HepG2 (cell line): ENCODE results near the gene CARHSP1. TPM values are rescaled to one million over a fixed set of nuclear protein-coding genes. Genes with fewer than 3 reads are reported as not detected.

Experiments used
- AKAP8 ChIP-seq: sonication (generic); formaldehyde crosslinking; IDR thresholded peaks from 2 replicates; pipeline ENCODE4 v1.5.1; 2020; ENCODE audit warnings: mild to moderate bottlenecking, missing genetic modification reagents
- BORCS8-MEF2B ChIP-seq: sonication (generic); formaldehyde crosslinking; IDR thresholded peaks from 2 replicates; pipeline ENCODE4 v1.8.0; 2022; ENCODE audit warnings: mild to moderate bottlenecking, missing genetic modification reagents
- CBFB ChIP-seq: sonication (generic); formaldehyde crosslinking; IDR thresholded peaks from 2 replicates; pipeline ENCODE4 v1.4.0; 2020; ENCODE audit warnings: missing genetic modification reagents
- DNMT1 ChIP-seq: sonication (generic); formaldehyde crosslinking; IDR thresholded peaks from 2 replicates; pipeline ENCODE4 v1.5.1; 2020; ENCODE audit warnings: mild to moderate bottlenecking, missing genetic modification reagents
- GABPA ChIP-seq, 2 experiments: IDR thresholded peaks; 2 replicates each; pipeline ENCODE4 v1.6.1; 2011 to 2016; ENCODE audit warnings: low read depth in 2 of 2, low read length in 1 of 2, missing biosample characterization in 1 of 2, missing genetic modification characterization in 1 of 2
- KLF9 ChIP-seq: IDR thresholded peaks from 2 replicates; pipeline ENCODE4 v1.6.1; 2016; ENCODE audit warnings: low read depth
- PITX1 ChIP-seq: sonication (generic); formaldehyde crosslinking; IDR thresholded peaks from 2 replicates; pipeline ENCODE4 v1.5.1; 2020; ENCODE audit warnings: mild to moderate bottlenecking, missing genetic modification reagents
- SMYD3 ChIP-seq: sonication (generic); formaldehyde crosslinking; IDR thresholded peaks from 2 replicates; pipeline ENCODE4 v1.8.1; 2023; ENCODE audit warnings: mild to moderate bottlenecking, missing genetic modification reagents
- TOE1 ChIP-seq: sonication (generic); formaldehyde crosslinking; IDR thresholded peaks from 2 replicates; pipeline ENCODE4 v1.4.0; 2020; ENCODE audit warnings: mild to moderate bottlenecking, missing genetic modification reagents
- ZBTB8A ChIP-seq: sonication (generic); formaldehyde crosslinking; IDR thresholded peaks from 2 replicates; pipeline ENCODE4 v1.4.0; 2020; ENCODE audit warnings: mild to moderate bottlenecking, low read depth, missing genetic modification reagents, borderline replicate concordance
- ZNF180 ChIP-seq: sonication (generic); formaldehyde crosslinking; IDR thresholded peaks from 2 replicates; pipeline ENCODE4 v1.4.0; 2020; ENCODE audit warnings: low read depth, missing genetic modification reagents, borderline replicate concordance
- ZNF354B ChIP-seq: sonication (generic); formaldehyde crosslinking; IDR thresholded peaks from 2 replicates; pipeline ENCODE4 v1.8.0; 2022; ENCODE audit warnings: mild to moderate bottlenecking, missing genetic modification reagents
- ZNF775 ChIP-seq: sonication (generic); formaldehyde crosslinking; IDR thresholded peaks from 2 replicates; pipeline ENCODE4 v1.4.0; 2020; ENCODE audit warnings: missing genetic modification reagents, mild to moderate bottlenecking, moderate library complexity, borderline replicate concordance
- ZNF788 ChIP-seq: sonication (generic); formaldehyde crosslinking; IDR thresholded peaks from 2 replicates; pipeline ENCODE4 v1.5.0; 2020; ENCODE audit warnings: mild to moderate bottlenecking, missing genetic modification reagents, borderline replicate concordance
- polyA plus RNA-seq, 8 experiments: library from polyadenylated mRNA; depleted of rRNA in 3 of 8; stranded (reverse) in 7 of 8; unstranded in 1 of 8; fragments of >200 nt; fragmentation: Illumina TruSeq in 4 of 8; extraction: Trizol in 4 of 8; gene quantifications; 2 replicates each; pipeline versions ENCODE4 v1.2.1 to v1.2.3, GENCODE V29; 2011 to 2016; ENCODE audit warnings: low read depth in 4 of 8, missing spikeins in 1 of 8, mixed read lengths in 1 of 8; ENCODE audit not compliant: insufficient read depth in 1 of 8
- total RNA-seq, 5 experiments: library from RNA; depleted of rRNA; stranded (reverse); fragments of >200 nt; fragmentation: Illumina TruSeq; extraction: Trizol; gene quantifications; 2 replicates each; pipeline ENCODE4 v1.2.3, GENCODE V29; 2016; ENCODE audit warnings: low read depth in 1 of 5
- TF ChIP-seq, protein P1 (sequence below): sonication (generic); formaldehyde crosslinking; IDR thresholded peaks from 2 replicates; pipeline ENCODE4 v1.5.1; 2020; ENCODE audit warnings: missing genetic modification reagents, mild to moderate bottlenecking, borderline replicate concordance
- TF ChIP-seq, protein P2 (sequence below): sonication (generic); formaldehyde crosslinking; IDR thresholded peaks from 2 replicates; pipeline ENCODE4 v1.4.0; 2020; ENCODE audit warnings: missing genetic modification reagents, mild to moderate bottlenecking, borderline replicate concordance
- TF ChIP-seq, protein P3 (sequence below): sonication (generic); formaldehyde crosslinking; IDR thresholded peaks from 2 replicates; pipeline ENCODE4 v1.4.0; 2020; ENCODE audit warnings: missing genetic modification reagents
- TF ChIP-seq, protein P4 (sequence below): sonication (generic); formaldehyde crosslinking; IDR thresholded peaks from 2 replicates; pipeline ENCODE4 v1.8.0; 2022; ENCODE audit warnings: mild to moderate bottlenecking, missing genetic modification reagents, borderline replicate concordance

The CARHSP1 gene
- total and polyA plus RNA-seq, 2 of the 13 experiments (the other 11 are each of a cell fraction or from before 2014, with no cell fraction given), result 173 to 345 TPM

DNA sequence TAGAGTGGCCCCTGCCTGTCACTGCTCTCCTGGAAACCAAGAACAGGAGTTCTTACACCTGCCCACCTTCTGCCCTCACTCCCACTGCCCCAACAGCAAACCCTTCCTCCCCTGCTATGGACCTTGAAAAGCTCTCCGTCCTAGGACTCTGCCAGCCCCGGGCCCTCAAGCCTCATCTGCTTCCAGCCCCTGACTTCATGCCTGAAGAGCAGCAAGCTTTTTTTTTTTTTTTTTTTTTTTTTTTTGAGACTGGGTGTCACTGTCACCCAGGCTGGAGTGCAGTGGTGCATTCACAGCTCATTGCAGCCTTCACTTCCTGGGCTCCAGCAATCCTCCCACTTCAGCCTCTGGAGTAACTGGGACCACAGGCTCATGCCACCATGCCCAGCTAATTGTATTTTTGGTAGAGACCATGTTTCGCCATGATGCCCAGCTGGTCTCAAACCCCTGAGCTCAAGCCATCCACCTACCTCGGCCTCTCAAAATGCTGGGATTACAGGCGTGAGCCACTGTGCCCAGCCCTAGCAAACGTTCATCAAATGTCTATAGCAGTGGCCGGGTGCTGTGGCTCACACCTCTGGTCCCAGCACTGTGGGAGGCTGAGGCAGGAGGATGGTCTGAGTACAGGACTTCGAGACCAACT, 16.9 kb downstream of the CARHSP1 start (continued):
- TF ChIP-seq, protein P1, sequence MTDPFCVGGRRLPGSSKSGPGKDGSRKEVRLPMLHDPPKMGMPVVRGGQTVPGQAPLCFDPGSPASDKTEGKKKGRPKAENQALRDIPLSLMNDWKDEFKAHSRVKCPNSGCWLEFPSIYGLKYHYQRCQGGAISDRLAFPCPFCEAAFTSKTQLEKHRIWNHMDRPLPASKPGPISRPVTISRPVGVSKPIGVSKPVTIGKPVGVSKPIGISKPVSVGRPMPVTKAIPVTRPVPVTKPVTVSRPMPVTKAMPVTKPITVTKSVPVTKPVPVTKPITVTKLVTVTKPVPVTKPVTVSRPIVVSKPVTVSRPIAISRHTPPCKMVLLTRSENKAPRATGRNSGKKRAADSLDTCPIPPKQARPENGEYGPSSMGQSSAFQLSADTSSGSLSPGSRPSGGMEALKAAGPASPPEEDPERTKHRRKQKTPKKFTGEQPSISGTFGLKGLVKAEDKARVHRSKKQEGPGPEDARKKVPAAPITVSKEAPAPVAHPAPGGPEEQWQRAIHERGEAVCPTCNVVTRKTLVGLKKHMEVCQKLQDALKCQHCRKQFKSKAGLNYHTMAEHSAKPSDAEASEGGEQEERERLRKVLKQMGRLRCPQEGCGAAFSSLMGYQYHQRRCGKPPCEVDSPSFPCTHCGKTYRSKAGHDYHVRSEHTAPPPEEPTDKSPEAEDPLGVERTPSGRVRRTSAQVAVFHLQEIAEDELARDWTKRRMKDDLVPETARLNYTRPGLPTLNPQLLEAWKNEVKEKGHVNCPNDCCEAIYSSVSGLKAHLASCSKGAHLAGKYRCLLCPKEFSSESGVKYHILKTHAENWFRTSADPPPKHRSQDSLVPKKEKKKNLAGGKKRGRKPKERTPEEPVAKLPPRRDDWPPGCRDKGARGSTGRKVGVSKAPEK, result 0 out of 2 replicates have a peak, but pooled peaks have one; percentile 51
- TF ChIP-seq AKAP8 (CRISPR knock-in tag) (peak; percentile 29; the same call in 1 of the 2 replicates), TOE1 (CRISPR knock-in tag) (no peak), ZNF354B (CRISPR knock-in tag) (no peak), ZNF180 (CRISPR knock-in tag) (0 out of 2 replicates have a peak, but pooled peaks have one; percentile 51), ZNF775 (no peak), ZBTB8A (CRISPR knock-in tag) (no peak), CBFB (CRISPR knock-in tag) (no peak), KLF9 (no peak), SMYD3 (CRISPR knock-in tag) (no peak), ZNF788 (0 out of 2 replicates have a peak, but pooled peaks have one; percentile 13), BORCS8-MEF2B (no peak), GABPA (IDR thresholded peaks at IDR 0.05; ENCODE audit: low read depth, low read length) (no peak), GABPA (CRISPR knock-in tag; IDR thresholded peaks at IDR 0.05; ENCODE audit: low read depth) (no peak), DNMT1 (CRISPR knock-in tag) (0 out of 2 replicates have a peak, but pooled peaks have one; percentile 29), PITX1 (CRISPR knock-in tag) (0 out of 2 replicates have a peak, but pooled peaks have one; percentile 23)
- TF ChIP-seq, protein P2, sequence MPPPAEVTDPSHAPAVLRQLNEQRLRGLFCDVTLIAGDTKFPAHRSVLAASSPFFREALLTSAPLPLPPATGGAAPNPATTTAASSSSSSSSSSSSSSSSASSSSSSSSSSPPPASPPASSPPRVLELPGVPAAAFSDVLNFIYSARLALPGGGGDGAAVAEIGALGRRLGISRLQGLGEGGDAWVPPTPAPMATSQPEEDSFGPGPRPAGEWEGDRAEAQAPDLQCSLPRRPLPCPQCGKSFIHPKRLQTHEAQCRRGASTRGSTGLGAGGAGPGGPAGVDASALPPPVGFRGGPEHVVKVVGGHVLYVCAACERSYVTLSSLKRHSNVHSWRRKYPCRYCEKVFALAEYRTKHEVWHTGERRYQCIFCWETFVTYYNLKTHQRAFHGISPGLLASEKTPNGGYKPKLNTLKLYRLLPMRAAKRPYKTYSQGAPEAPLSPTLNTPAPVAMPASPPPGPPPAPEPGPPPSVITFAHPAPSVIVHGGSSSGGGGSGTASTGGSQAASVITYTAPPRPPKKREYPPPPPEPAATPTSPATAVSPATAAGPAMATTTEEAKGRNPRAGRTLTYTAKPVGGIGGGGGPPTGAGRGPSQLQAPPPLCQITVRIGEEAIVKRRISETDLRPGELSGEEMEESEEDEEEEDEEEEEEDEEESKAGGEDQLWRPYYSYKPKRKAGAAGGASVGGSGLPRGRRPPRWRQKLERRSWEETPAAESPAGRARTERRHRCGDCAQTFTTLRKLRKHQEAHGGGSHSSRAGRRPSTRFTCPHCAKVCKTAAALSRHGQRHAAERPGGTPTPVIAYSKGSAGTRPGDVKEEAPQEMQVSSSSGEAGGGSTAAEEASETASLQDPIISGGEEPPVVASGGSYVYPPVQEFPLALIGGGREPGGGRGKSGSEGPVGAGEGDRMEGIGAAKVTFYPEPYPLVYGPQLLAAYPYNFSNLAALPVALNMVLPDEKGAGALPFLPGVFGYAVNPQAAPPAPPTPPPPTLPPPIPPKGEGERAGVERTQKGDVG (CRISPR knock-in tag), result no peak
- TF ChIP-seq, protein P3, sequence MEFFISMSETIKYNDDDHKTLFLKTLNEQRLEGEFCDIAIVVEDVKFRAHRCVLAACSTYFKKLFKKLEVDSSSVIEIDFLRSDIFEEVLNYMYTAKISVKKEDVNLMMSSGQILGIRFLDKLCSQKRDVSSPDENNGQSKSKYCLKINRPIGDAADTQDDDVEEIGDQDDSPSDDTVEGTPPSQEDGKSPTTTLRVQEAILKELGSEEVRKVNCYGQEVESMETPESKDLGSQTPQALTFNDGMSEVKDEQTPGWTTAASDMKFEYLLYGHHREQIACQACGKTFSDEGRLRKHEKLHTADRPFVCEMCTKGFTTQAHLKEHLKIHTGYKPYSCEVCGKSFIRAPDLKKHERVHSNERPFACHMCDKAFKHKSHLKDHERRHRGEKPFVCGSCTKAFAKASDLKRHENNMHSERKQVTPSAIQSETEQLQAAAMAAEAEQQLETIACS, result no peak; the same call in 1 of the 2 replicates
- TF ChIP-seq, protein P4, sequence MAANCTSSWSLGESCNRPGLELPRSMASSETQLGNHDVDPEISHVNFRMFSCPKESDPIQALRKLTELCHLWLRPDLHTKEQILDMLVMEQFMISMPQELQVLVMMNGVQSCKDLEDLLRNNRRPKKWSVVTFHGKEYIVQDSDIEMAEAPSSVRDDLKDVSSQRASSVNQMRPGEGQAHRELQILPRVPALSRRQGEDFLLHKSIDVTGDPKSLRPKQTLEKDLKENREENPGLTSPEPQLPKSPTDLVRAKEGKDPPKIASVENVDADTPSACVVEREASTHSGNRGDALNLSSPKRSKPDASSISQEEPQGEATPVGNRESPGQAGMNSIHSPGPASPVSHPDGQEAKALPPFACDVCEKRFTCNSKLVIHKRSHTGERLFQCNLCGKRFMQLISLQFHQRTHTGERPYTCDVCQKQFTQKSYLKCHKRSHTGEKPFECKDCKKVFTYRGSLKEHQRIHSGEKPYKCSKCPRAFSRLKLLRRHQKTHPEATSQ (CRISPR knock-in tag), result no peak
